Fibroblast of skin of left quadriceps (primary cell): ENCODE measurements around the gene CNTN6.

Source experiments
- DNase-seq, 2 experiments: peaks; one replicate each; pipeline ENCODE4 v3.0.0-alpha.2; 2013; ENCODE audit warnings: low read depth in 2 of 2

Gene CNTN6

DNA sequence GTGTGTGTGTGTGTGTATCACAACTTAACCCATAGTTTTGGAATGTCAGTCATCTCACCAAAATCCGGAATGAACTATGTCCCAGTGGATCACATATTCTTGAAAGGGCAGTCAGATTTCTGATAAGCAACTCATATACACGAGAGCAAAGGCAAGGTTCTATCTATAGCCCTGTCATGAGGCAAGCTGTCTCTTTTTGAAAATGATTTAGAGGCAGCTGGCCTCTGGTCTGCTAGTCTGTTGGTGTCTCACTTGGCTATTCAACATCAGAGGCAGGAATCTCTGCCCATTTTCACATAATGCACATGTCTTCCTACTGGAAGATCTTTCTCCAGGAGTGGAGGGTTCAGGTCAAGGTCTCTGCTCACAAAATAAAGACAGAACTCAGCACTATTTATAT, 79.8 kb downstream of the CNTN6 start:
- no peak for DNase-seq

GRCh38 chr3:1179146-1179545, 86.3 kb downstream of the CNTN6 start:
- DNase-seq: peak in 1 of 2 experiments; percentile 19

DNA sequence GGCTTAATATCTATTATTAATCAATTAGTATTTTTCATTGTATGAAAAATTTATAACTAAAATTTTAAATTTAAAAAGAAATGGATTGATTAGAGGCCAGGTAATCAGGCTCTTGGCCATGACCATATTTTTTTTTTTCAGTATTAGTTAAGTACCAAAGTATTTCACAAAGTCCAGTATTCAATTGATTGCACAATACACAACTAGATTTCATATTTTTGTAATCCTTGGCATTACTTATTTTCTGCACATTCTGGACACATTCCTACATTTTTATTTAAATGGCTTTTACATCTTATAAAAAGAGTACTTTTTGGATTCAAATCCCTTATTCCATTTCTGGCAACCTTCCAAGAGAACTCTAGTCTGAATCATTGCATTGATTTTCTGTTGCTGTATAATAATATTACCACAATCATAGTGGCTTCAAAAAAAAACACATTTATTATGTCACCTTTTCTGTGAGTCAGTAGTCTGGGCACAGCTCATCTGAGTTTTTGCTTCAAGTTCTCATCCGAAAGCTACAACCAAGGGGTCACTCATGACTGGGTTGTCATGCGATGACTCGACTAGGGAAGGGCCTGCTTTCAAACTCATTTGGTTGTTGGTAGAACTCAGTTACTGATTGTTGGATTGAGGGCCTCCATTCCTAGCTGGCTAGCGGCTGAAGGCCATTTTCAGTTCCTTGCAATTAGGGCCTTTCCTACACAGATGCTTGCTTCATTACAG, 90.7 kb downstream of the CNTN6 start:
- peak; percentile 84 to 85 for DNase-seq

GRCh38 chr3:1190569-1190968, 97.7 kb downstream of the CNTN6 start:
- peak; percentile 56 to 61 for DNase-seq

GRCh38 chr3:1191026-1191425, 98.2 kb downstream of the CNTN6 start:
- no peak for DNase-seq

- DNase-seq: peak; percentile 93 to 94
Measured at GRCh38 chr3:1195947-1196346, 103.1 kb downstream of the CNTN6 start.

GRCh38 chr3:1197051-1197450, 104.2 kb downstream of the CNTN6 start:
- no peak for DNase-seq

GRCh38 chr3:1200371-1200770, 107.5 kb downstream of the CNTN6 start:
- no peak for DNase-seq

- no peak for DNase-seq
Measured at GRCh38 chr3:1207904-1208303, 115.1 kb downstream of the CNTN6 start.

DNA sequence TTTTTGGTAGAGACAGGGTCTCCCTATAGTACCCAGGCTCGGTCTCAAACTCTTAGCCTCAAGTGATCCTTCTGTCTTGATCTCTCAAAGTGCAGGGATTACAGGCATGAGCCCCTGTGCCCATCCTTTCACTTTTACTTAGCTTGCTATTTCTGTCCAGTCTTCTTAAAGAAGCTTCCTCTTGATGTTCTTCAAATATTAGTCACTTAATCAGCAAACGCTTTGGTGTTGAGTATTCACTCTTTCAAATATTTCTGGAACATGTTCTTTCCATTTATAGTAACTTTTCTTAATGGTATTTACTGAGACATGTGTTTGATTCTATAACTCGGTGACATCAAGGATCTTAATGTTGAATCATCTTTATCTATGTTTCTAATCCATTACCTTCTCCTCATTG, 122.1 kb downstream of the CNTN6 start:
- DNase-seq: peak; percentile 68 to 73

DNA sequence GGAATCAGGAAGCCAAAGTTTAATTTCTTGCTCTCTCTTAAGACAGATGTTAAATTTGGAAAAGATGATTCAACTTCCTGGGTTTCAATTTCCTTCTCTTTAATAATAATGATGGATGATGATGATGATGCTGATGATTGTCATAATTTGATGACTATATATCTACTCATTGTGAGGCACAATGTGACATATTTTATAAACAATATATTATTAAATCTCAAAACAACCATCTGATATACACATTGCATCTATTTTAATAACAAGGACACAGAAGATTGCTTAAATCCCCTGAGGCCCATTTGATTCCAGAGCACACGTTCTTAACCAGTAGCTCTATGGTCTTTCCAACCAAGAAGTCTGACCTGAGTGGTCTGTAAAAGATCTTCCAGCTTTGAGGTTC, 124.0 kb downstream of the CNTN6 start:
- DNase-seq: no peak

GRCh38 chr3:1227111-1227510, 134.3 kb downstream of the CNTN6 start:
- DNase-seq: no peak

DNA sequence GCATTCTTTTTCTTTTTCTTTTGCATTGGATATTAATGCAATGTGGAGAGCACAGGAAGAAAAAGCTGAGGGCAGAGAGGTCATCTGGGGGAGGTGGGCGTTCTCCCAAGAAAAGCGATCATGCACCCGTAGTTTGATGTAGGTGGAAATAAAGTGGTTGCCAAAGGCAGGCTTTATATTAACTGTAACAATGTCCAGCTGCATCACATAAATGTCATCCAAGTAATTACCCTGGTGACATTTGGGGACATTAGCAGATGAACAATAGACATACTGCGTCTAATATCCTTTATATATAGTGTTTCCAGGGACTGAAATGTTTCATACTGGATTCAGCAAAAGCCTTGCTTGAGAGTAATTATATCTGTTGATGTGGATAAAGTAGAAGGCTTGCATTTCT, 135.5 kb downstream of the CNTN6 start:
- DNase-seq: no peak

- no peak for DNase-seq
Measured at GRCh38 chr3:1230920-1231319, 138.1 kb downstream of the CNTN6 start.

DNA sequence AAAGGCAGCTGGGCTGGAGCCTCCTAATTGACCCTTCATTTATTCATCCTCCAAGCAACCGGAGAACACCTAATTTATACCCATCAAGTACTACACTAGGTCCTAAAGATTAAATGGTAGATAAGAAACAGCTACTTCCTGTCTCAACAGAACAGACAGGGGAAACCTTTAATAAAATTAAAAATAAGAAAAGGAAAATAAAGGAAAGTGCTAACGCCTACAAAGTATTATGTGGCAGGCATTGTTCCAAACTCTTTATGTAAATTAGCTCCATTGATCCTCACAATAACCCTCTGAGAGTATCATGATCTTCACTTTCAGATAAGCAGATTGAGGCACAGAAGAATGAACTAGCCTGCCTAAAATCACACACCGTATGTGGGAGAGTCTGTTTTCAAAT, 139.5 kb downstream of the CNTN6 start:
- DNase-seq: no peak

DNA sequence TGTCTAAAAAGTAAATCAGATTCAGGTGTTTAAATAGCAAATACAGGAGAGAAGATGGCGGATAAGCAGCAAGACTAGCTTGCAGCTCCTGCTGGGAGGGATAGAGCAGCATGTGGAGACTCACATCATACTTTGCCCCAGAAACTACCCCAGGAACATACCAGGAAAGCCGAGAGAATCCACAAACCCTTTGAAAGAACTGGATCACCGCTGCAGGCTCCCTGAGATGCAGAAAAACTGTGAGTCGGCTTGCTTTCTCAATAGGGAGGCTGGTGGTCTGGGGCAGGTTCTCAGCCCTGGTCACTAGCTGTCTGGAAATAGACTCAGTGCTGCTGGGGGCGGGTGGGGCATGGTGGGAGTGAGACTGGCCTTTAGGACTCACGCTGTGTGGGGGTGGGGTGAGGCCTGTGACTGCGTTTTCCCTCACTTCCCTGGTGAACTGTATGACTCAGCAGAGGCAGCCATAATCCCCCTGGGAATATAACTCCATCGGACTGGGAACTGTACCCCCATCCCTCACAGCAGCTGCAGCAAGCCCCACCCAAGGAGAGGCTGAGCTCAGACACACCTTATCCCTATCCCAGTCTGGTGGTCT, 142.8 kb downstream of the CNTN6 start:
- no peak for DNase-seq

DNA sequence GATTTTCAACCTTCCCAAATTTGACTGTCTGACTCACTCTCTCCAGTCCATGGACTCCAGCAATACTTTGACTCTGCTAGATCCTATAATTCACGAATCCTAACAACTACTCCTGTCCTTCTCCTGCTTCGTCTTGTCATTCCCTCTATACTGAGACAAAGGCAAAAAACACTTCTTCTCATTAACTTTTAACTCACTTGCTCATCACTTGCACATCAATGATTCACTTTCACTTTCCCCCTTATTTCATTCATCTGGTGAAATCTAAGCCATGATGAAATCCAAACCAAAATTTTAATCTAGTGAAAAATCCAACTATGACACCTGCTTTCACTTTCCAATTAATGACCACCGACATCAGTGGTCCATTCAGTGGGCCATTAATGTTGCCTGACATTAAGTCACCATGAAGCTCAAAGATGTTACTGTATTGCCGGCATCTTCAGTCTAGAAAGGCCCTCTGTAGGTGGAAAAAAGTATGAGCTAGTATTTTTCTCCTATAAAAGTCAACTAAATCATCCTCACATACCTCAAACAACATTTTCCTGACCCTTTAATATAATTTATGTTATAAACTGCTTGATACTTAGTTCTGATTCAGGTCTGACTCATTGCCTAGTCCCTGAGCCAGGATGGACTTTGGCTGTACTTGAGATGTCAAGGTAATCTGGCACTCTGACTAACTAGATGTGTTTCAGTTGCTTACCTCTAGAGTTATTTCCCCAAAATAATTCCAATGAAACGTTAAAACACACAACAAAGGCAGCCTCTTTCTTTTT, 158.6 kb downstream of the CNTN6 start:
- DNase-seq: peak; percentile 12 to 22

GRCh38 chr3:1252061-1252430, 159.2 kb downstream of the CNTN6 start:
- no peak for DNase-seq

DNA sequence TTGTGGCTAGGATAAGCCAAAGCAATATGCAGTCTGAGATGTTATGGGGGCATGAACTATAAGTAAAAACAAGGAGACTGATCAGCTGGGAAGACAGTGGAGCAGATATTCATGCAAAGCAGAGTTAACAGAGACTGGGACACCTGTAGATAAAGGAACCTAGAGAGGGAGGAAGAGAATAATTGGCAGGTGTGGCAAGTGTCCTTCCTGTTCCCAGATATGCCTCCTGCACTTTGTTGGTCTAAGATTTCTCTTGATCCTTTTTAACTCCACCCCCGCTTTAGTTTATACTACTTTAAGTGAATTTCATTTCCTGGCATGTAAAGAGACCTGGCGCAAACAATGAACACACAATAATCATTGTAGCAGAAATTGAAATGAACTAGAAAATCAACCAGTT, 169.4 kb downstream of the CNTN6 start:
- DNase-seq: no peak

- no peak for DNase-seq
Measured at GRCh38 chr3:1263121-1263520, 170.3 kb downstream of the CNTN6 start.

DNA sequence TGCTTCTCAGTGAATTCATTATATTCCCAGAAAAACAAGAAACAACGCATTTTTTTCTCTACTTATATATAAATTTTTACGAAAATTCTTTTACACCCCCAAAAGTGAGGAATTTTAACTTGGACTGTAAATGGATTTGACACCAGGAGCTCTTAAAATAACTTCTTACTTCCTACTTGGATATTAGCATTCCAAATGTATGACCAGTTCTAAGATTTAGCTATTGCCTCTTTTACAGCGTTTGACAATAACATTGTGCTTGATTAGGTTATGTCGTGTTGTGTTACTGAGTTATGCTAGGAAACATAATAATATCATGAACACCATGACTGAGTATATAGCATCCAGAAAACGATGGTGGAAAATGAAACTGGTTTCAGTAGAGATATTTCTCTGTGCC, 177.0 kb downstream of the CNTN6 start:
- no peak for DNase-seq

DNA sequence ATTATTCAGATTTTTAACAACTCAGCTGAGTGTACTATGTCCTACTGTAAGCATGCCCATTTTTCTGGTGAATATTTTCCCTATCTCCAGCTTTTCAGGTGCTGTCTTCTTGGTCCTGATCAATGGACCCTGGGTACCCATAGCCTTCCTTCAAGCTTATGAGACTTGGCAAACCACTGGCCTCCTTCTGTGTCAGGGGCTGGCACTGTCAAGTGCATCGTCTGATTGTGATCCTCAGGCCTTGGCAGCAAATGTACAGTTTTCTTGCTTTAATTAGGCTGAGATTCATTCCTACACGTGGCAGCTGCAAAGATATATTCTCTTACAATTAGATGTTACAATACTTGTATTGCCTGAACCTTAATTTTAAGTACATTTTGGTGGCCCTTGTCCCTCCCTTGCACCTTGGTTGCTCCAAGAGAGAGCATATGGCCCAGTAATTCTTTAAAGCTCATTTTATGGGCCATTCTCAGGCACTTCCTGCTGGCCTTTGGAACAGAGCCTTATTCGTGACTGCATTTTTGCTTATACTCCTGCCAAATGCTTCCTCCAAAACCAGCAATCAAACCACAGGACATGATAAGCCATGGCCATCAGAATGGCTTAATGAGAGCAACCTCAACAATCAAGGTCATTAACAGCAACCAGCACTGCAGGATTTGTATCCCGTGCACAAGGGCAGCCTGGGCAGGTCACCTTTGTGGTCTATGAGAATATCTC, 179.9 kb downstream of the CNTN6 start:
- DNase-seq: no peak
